DOHH2 (cell line): ENCODE data around the gene DCAF10.

Experiments
- EZH2phosphoT487 ChIP-seq: fragments of 200-600 bp; sonication (generic); IDR thresholded peaks from 2 replicates; pipeline ENCODE4 v1.6.1; 2017; ENCODE audit warnings: borderline replicate concordance, mild to moderate bottlenecking, antibody characterized with exemption, low read length, moderate library complexity, mixed read lengths
- TF ChIP-seq, protein P1 (sequence below): fragments of 200-600 bp; sonication (generic); IDR thresholded peaks from one replicate; pipeline ENCODE4 v1.5.1; 2014; ENCODE audit warnings: antibody characterized with exemption, mild to moderate bottlenecking, low read depth, low read length; ENCODE audit not compliant: poor library complexity, severe bottlenecking

DNA sequence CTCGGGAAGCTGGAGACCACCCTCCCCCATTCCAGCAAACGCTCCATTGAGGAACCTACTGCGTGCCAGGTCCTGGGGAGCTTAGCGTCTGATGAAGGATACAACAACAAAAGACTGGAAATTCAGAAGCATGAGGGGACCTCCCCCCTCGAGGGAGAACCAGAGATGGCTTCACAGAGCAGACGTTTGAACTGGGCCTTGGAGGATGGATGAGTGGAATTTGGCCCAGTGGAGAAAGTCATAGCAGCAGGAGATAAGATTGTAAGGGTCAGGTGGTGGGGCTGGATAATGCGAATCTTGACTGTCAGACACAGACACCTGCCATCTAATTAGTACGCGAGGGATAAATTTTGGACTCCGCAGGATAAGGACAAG is 104.5 kb downstream of the DCAF10 start:
- TF ChIP-seq, protein P1, sequence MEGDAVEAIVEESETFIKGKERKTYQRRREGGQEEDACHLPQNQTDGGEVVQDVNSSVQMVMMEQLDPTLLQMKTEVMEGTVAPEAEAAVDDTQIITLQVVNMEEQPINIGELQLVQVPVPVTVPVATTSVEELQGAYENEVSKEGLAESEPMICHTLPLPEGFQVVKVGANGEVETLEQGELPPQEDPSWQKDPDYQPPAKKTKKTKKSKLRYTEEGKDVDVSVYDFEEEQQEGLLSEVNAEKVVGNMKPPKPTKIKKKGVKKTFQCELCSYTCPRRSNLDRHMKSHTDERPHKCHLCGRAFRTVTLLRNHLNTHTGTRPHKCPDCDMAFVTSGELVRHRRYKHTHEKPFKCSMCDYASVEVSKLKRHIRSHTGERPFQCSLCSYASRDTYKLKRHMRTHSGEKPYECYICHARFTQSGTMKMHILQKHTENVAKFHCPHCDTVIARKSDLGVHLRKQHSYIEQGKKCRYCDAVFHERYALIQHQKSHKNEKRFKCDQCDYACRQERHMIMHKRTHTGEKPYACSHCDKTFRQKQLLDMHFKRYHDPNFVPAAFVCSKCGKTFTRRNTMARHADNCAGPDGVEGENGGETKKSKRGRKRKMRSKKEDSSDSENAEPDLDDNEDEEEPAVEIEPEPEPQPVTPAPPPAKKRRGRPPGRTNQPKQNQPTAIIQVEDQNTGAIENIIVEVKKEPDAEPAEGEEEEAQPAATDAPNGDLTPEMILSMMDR: no peak
- no peak for TF ChIP-seq EZH2phosphoT487
